Stimulated activated CD8-positive, alpha-beta memory T cell treated with anti-CD3 and anti-CD28 coated beads, Interleukin-15, amount 100 ng/mL, for 24 hours (primary cell): ENCODE results near the gene CTAG2.
"Not testable (repeated sequence)": the region's sequence is repeated elsewhere in the genome, so short reads cannot be mapped to it uniquely, and the experiment has no call there.

Experiments
- DNase-seq: peaks from one replicate; pipeline ENCODE4 v3.0.0-alpha.2; 2020; ENCODE audit warnings: low read depth

CTAG2 gene

DNA sequence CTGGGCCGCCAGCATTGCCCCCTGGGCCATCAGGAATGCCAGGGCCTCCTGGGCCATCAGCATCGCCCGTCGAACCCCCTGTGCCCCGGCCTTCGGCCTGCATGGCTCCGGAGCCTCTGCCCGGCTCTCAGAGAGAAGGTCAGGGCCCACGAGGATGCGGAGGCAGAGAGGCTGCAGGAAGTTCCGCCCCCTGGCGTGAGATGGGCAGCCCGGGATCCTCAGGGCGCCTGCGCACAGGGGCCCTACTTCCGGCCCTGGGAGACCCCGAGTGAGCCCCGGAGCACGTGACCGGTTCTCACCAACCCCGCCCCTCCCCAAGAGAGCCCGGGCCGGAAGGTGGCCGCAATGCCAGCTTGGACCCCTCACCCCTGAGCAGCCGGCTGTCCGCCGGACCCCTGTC lies at the start of gene CTAG2:
TSS of gene CTAG2 (minus strand) at position 167 of the 400 bp plus-strand sequence. CDS start at position 103, 64 bp downstream.
- DNase-seq, result not testable (repeated sequence)

DNA sequence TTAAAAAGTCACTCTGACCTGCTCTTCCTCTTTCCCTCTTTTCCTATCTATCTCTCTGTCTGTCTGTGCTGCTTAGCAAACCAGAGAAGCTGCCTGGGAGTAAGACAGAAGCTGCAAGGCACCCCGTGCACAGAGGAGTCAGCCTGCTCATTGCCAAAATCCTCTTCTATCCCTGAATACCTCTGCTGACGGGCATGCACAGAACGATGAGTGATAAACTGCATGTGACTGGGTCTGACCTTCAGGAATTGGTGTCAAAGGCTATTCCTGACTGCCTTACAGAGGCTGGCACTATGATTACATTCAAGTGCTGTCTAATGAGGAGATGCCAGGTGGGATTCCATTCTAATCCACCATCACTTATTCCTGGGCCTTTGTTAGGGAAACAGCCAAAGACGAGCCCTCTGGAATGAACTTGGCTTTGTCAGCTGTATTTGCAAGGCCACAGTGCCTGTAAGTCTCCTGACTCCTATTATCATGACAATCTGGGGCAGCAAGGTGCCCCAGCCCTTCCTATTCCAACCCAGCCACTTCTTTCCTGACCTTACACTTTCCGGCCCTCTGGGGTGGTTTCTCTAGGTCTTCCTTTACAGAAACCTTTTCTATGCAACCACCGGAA lies 45.4 kb upstream of the CTAG2 start:
- no peak for DNase-seq

DNA sequence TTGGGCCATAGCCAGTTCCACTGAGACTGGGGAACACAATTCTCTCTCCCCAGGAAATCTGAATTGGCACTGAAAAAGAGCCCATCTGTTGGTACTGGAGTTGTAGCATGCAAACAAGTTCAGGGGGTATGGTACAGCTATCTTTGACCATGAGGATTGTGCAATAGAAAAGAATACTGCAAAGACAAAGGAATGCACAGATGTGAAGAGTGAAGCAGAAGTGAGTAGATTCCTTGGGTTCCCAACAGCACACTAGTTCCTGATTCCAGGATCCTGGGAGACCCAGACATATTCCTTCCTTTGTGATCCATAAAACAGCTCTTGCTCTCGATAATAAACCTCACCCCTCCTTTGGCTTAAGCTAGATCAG lies 43.3 kb upstream of the CTAG2 start:
- no peak for DNase-seq

DNA sequence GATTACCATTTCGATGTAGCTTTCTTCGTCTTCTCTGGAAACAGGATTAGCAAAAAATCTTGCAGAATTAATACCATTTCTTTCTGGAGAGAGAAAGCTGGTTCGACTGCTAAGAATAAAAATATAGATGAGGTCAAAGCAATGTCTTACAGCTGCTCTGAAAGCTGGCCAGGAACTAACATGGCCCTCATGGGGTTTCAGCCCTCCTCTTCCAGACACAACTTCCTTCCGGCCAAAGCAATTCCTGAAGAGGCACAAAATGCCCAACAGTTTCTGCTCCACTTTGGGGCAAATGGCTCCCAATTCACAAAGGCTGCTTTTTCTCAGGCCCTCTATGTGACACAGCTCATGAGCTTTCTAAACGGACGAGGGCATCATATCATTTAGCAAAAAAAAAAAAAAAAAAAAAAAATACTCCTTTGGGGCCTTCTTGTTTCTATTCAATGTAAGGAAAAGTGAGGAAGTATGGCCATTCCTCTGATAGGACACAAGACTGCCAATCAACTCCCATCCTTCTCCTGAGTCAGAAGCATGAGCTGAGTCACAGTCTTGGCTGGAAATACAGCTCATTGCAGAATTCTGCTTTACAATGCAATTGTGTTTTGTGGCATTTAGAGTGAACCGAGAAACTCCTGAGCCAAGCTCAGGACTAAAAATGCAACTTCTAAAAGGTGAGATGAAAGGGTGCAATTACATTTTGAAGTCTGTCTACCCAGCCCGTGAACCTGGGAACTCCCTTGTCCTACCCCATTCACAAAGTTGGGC lies 42.7 kb upstream of the CTAG2 start:
- no peak for DNase-seq

DNA sequence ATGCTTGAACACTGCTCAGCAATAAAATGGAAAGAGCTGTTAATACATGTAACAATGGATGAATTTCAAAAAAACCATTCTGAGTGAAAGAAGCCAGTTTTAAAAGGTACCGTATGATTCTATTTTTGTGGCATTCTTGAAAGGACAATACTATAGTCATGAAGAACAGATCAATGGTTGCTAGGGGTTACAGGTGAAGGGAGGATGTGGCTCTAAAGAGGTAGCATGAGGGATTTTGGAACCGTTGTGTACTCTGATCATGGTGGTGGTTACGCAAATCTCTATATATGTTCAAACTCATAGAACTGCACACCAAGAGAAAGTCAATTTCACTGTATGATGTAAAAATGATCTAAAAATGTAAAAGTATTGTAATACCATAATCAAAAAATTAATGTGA lies 40.0 kb upstream of the CTAG2 start:
- no peak for DNase-seq

DNA sequence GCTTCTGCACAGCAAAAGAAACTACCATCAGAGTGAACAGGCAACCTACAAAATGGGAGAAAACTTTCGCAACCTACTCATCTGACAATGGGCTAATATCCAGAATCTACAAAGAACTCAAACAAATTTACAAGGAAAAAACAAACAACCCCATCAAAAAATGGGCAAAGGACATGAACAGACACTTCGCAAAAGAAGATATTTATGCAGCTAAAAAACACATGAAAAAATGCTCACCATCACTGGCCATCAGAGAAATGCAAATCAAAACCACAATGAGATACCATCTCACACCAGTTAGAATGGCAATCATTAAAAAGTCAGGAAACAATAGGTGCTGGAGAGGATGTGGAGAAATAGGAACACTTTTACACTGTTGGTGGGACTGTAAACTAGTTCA lies 37.1 kb upstream of the CTAG2 start:
- not testable (repeated sequence) for DNase-seq

DNA sequence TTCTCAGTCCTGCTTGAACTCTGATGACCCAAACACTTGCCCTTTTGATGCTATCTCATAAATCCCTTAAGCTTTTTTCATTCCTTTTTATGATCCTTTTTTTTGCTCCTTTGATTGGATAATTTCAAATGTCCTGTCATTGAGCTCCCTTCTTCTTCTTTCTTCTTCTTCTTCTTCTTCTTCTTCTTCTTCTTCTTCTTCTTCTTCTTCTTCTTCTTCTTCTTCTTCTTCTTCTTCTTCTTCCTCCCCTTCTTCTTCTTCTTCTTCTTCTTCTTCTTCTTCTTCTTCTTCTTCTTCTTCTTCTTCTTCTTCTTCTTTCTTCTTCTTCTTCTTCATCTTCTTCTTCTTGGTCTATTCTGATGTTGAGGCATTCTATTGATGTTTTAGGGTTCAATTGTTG lies 18.7 kb upstream of the CTAG2 start:
- DNase-seq, result not testable (repeated sequence)

DNA sequence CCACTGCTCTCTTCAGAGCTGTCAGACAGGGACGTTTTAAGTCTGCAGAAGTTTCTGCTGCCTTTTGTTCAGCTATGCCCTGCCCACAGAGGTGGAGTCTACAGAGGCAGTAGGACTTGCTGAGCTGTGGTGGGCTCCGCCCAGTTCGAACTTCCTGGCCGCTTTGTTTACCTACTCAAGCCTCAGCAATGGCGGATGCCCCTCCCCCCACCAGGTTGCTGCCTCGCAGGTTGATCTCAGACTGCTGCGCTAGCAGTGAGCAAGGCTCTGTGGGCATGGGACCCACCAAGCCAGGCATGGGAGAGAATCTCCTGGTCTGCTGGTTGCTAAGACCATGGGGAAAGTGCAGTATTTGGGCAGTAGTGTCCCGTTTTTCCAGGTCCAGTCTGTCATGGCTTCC lies 17.5 kb upstream of the CTAG2 start:
- not testable (repeated sequence) for DNase-seq

DNA sequence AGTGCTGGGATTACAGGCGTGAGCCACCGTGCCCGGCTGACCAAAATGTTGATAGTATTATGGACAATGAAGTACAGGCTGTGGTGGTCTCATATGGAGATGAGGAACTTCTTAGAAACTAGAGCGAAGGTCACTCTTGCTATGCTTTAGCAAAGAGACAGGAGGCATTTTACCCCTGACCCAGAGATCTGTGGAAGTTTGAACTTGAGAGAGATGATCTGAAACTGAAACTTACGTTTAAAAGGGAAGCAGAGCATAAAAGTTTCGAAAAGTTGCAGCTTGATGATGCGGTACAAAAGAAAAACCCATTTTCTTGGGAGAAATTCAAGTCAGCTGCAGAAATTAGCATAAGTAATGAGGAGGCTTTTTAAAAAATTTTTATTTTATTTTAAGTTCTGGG lies 8.5 kb upstream of the CTAG2 start:
- no peak for DNase-seq

DNA sequence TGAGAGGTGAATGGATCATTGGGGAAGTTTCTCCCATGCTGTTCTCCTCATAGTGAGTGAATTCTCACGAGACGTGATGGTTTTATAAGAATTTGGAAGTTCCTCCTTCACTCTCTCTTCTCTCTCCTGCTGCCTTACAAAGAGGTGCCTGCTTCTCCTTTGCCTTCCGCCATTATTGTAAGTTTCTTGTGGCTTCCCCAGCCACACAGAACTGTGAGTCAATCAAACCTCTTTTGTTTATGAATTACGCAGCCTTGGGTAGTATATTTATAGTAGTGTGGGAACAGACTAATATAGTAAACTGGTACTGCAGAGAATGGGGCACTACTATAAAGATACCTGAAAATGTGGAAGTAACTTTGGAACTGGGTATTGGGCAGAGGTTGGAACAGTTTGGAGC lies 7.8 kb upstream of the CTAG2 start:
- DNase-seq, result no peak

DNA sequence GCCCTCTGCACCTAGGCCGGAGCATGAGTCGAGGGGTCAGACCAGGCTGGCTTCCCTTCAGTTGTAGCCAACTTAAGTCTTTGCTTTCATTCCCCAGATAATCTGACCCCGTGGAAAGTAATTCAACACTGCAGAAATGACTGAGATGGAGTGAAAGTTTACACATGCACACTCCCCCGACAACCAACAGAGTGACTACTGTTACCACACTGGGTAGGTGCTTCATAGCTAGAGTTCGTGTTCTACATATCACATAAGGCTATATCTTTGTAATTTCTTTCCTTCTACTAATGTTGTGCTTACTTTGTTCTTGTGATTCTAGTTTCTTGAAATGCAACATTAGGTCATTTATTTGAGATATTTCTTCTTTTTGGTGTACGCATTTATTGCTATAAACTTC lies 7.2 kb upstream of the CTAG2 start:
- no peak for DNase-seq

DNA sequence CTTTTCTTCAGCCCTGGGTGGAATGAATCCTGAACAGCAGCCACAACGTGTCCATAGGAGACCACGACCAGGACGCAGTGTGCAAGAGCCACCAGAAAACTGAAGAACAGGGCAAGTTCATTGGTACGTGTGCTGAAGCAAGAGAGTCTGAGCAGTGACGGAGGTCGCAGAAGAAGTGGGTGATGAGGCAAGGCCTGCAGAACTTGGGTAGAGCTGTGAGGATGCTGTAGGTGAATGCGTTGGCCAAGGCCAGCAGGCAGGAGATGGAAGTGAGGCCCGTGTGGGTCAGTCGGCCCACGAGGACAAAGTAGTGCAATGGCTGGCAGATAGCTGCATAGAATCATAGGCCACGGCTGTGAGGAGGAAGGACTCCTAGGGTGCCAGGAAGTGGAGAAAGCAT lies 5.6 kb upstream of the CTAG2 start:
- no peak for DNase-seq

DNA sequence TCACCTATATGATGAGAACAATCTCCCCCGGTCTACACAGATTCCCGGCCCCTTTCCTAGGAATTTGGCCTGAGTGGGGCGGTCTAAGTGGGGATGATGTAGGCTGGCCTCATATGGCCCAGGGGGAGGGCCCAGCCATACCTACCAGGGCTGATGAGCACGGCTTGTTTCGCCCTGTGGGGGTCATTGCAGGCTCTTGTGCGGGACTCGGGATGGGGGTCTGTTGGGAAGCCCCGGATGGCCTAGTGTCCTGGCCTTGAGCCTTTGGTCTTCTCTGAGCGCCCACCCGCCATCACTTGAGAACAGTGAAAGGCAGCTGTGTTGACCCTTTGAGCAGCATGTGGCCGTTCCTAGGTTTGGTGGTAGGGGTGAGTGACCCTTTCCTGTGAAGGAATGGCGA lies 4.8 kb upstream of the CTAG2 start:
- no peak for DNase-seq

DNA sequence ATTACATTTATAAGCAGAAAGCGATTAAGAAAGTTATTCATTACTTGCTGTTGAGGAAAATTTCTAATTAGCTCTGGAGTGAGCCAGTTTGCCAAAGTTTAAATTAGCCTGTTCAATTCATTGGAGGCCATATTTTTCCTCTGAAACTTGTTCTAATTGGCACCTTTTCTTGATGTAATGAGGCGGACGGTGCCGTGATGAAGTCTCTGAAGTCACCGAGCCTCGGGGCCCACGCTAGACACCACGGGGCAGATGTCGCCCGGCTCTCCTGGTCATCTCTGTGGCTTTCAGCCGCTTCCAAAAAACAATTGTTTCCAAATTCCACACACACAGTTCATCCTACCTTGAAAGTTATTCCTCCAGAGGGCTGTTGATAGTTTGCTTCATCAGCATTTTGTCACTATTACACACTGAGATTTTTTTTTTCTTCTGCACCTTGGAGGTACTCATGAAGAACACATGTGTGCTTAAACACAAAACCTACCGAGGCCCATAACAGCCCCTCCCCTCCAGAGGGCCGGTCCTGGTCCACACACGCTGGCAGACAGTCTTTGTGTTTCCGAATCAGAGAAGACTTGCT lies 3.9 kb upstream of the CTAG2 start:
- no peak for DNase-seq

DNA sequence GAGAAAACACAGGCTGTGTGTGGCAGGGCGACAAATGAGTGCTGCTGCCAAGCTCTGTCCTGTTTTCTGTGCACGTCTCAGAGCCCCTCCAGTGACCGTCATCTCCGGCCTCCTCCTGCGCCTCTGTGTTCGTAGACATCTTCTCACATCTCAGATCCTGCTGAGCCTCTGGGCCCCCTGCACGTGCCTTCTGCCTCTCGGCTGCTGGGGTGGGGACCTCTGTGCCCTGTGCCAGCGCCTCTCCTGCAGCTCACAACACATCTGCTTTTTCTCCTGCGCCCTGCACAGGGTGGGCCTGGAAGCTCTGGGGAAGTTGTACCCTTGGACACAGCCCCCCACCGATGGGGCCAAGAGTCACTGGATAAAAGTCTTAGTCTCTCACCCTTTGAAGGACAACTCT lies 2.4 kb upstream of the CTAG2 start:
- no peak for DNase-seq

DNA sequence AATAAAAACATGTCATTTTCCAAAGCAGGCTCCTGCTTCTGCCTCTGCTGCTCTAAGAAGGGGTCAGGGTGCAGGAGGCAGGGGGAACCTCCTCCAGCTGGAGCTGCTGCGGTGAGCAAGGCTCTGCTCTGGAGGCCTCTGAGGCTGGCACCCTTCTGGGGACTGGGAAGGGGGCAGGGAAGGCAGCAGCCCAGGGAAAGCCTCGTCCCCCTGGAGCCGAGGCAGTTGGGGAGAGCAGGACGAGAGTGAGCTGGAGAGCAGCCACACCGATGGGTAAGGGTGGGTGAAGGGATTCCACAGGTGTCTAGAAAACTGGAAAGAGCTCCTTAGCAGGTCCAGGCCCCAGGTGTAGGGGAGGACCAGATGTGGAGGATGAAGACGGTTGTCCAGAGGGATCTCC lies 2.0 kb upstream of the CTAG2 start:
- DNase-seq, result no peak

DNA sequence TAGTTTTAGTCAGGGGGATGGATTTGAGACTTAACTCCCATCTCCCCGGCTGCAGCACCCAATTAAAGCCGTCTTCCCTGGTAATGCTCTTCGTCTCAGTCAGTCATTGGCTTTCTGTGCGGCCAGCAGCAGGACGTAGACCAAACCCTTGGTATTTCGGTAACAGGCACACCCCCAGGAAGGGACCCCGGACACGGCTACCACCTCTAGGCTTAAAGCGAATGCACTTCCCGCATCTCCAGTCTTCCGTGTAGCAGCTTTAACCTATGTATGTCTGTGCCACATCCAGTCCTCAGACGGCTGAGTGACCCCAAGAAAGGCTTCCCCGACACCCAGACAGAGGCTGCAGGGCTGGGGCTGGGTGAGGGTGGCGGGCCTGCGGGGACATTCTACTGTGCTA lies 1.5 kb upstream of the CTAG2 start:
- no peak for DNase-seq

DNA sequence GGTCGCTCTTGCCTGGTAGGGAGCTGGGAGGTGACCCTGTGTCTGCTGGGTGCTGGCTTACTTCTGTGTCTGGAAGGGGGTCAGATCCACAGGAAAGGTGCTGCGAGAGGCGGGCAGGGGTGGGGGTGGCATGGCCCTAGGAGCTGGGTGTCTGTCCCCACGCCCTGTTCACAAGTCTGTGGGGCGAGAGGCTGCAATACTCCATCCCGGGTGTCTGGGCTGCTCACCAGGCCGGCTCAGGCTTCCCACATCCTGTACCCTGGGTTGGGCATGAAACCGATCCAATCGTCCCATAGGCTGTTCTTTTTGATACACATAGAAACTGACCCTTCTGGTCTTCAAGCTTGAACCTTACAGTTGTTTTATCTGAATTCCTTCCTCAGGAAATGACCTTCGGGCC lies 993 bp upstream of the CTAG2 start:
- DNase-seq, result no peak

DNA sequence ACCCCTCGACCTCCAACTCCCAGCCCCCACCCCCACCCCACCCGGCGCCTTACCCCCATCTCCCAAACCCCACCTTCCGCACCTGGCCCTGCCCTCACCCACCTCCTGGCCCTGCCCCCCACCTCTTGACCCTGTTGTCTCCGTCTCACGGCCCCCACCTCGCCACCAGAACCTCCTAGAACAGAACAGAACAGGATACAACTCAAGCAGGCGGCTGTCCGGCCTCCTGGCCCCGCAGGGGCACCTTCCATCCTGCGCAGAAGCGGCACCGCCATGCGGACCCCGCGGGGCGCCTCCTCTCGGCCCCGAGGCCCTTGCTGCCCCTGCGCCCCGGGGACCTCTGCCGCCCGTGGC lies 354 bp downstream of the CTAG2 start:
- no peak for DNase-seq

DNA sequence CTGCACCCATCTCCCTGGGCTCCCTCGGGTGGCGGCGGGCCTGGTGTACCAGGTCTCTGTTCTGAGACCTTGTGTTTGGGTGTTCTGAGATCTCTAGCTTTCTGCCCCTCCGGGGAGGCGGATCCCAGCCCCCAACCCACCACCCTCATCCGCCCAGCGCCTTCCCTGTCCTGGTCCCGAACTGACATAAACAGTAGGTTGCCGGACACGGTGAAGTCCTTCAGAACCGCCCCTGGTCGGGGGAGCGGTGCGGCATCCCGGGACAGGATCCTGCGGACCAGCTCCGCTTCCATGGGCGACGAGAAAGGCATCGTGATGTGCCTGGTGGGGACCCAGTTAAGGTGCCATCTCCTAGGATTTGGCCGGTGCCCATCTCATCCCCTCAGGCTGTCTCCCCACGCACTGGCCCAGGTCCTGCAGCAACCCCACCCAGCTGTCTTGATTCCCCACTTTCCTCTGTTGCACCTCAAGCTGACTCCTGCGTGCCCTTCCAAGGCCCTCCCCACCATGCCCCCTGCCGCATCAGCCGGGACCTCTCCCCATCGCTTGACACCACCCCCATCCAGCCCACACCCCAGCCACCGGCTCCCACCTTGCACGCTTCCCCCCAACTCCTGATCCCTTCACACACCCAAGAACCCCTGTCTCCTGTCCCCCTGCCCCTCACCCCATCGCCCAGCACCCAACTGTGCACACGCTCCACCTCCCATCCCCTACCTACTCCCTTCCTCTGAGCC lies 900 bp downstream of the CTAG2 start:
- DNase-seq, result no peak

DNA sequence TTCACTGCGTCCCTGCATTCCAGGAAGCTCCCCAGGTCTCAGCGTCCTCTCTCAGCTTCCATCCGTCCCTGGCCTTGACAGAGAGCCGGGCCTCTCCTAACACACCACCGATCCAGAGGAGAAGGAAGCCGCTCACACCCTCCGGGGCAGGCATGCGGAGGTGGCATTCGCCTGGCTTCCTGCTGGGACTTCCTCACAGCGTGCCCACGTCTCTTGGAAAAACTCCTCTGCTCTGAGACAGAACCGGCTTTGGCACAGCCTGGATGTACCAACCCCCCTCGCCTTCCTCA lies 3.2 kb downstream of the CTAG2 start:
- DNase-seq, result no peak

DNA sequence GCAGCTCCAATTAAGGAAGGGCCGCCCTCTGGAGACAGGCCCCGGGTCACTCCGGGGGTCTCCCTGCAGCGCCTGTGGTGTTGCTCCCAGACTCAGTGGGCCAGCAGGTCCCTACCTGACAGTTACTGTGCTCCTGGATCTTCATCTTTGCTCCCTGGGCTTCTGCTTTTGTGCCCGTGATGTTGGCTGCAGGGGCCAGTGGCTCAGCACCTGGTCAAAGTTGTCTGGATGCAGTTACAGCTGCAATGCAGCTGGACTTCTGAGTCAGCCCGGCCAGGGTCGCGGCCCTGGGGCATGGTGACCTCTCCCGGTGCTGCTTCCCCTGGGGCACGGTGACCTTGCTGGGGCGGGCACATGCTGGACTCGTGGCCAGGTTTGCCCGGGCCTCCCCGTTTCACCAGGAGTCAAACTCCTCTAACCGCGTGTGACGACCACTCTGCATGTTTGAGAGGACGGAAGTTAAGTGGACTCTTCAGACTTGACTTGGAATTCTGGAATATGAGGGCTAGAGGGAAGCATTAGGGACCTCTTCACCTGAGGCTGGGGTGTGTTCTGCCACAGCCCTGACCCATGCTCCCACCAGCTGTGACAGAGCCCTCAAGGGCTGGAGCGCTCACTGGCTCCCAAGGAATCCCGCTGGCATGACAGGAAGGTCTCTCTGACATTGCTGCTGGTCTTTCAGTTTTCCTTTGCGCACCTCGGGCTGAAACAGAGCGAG lies 3.7 kb downstream of the CTAG2 start:
- no peak for DNase-seq

DNA sequence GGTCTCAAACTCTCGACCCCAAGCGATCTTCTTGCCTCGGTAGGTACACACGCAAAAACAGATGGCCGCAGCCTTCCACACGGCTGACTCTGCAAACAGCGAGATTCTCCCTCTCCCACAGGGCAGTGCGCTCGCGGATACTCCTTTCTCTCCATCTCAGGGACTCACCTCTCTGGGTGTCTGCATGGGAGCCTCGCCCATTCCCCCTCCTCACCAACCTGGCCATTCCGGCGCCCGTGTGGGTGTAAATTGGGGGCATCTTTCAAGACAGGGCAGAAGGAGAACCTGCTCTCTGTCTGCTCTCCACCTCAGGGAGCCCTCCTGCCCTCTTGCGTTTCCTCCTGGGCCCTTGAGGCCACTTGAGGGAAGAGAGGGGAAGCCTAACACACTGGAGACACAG lies 4.4 kb downstream of the CTAG2 start:
- DNase-seq, result no peak
